HEK293 (cell line): ENCODE results near the gene CSNK1G1.

Experiments
- CTCF ChIA-PET: fragments of 350-600 bp; formaldehyde crosslinking; extraction: SDS; loops from one replicate; lab custom pipeline; 2021; ENCODE audit warnings: antibody characterized with exemption; lab: Yijun Ruan, JAX
- POLR2A ChIA-PET: fragments of 300-600 bp; formaldehyde crosslinking; extraction: SDS; loops from one replicate; lab custom pipeline; 2020; ENCODE audit warnings: antibody characterized with exemption, inconsistent platforms; lab: Yijun Ruan, JAX
- H3K27ac ChIP-seq: fragments of 200-500 bp; sonication (Bioruptor generic); 2 replicates; pipeline ENCODE4 v1.5.1; 2014; ENCODE audit warnings: low read depth, low read length, control low read depth, inconsistent platforms; ENCODE audit errors: extremely low read depth
- H3K36me3 ChIP-seq, 2 experiments: fragments of 200-500 bp in 1 of 2; sonication (Bioruptor generic) in 1 of 2; 1 replicate in 1 of 2; 2 replicates in 1 of 2; pipeline ENCODE4 v1.5.1; 2014 to 2017; ENCODE audit warnings: inconsistent platforms in 2 of 2, low read length in 2 of 2; ENCODE audit not compliant: control insufficient read depth in 2 of 2, insufficient read depth in 1 of 2
- H3K4me1 ChIP-seq: fragments of 200-500 bp; sonication (Bioruptor generic); 2 replicates; pipeline ENCODE4 v1.5.1; 2014; ENCODE audit warnings: mild to moderate bottlenecking, low read length, inconsistent platforms; ENCODE audit not compliant: control insufficient read depth, insufficient read depth
- H3K4me3 ChIP-seq: 2 replicates; pipeline ENCODE4 v1.5.1; 2011; ENCODE audit warnings: low read depth, mild to moderate bottlenecking, control low read depth, low read length, moderate library complexity
- H3K9me3 ChIP-seq: fragments of 200-500 bp; sonication (Bioruptor generic); 2 replicates; pipeline ENCODE4 v1.5.1; 2014; ENCODE audit warnings: low read depth, low read length, inconsistent platforms; ENCODE audit not compliant: control insufficient read depth, insufficient read depth
- INSM2 ChIP-seq: fragments of 450-650 bp; formaldehyde crosslinking; IDR thresholded peaks from 2 replicates; pipeline ENCODE4 v1.5.1; 2016; ENCODE audit warnings: missing biosample characterization, missing genetic modification characterization
- KLF9 ChIP-seq: fragments of 450-650 bp; formaldehyde crosslinking; IDR thresholded peaks from 2 replicates; pipeline ENCODE4 v1.5.1; 2016; ENCODE audit warnings: missing biosample characterization, missing genetic modification characterization, low read depth
- OSR2 ChIP-seq: fragments of 450-650 bp; formaldehyde crosslinking; IDR thresholded peaks from 2 replicates; pipeline ENCODE4 v1.5.1; 2016; ENCODE audit warnings: missing biosample characterization, missing genetic modification characterization
- OVOL3 ChIP-seq: fragments of 450-650 bp; formaldehyde crosslinking; IDR thresholded peaks from 2 replicates; pipeline ENCODE4 v1.5.1; 2016; ENCODE audit warnings: missing biosample characterization, missing genetic modification characterization
- PRDM6 ChIP-seq: fragments of 450-650 bp; formaldehyde crosslinking; IDR thresholded peaks from 2 replicates; pipeline ENCODE4 v1.5.1; 2017; ENCODE audit warnings: missing biosample characterization, missing genetic modification characterization
- SCRT1 ChIP-seq: fragments of 450-650 bp; formaldehyde crosslinking; IDR thresholded peaks from 2 replicates; pipeline ENCODE4 v1.5.1; 2016; ENCODE audit warnings: missing biosample characterization, missing genetic modification characterization, borderline replicate concordance
- SCRT2 ChIP-seq: fragments of 450-650 bp; formaldehyde crosslinking; IDR thresholded peaks from 2 replicates; pipeline ENCODE4 v1.5.1; 2016; ENCODE audit warnings: missing biosample characterization, missing genetic modification characterization
- TCF7L2 ChIP-seq: IDR thresholded peaks from 2 replicates; pipeline ENCODE4 v1.6.1; 2011; ENCODE audit warnings: low read depth, mild to moderate bottlenecking, inconsistent platforms, low read length, moderate library complexity, borderline replicate concordance
- WT1 ChIP-seq: fragments of 450-650 bp; formaldehyde crosslinking; IDR thresholded peaks from 2 replicates; pipeline ENCODE4 v1.5.1; 2016; ENCODE audit warnings: missing biosample characterization, missing genetic modification characterization
- ZBTB11 ChIP-seq: fragments of 450-650 bp; formaldehyde crosslinking; conservative IDR thresholded peaks from 2 replicates; pipeline ENCODE4 v1.5.1; 2016; ENCODE audit warnings: low read depth, missing biosample characterization, missing genetic modification characterization
- ZFP3 ChIP-seq: fragments of 450-650 bp; formaldehyde crosslinking; IDR thresholded peaks from 2 replicates; pipeline ENCODE4 v1.5.1; 2016; ENCODE audit warnings: low read depth, missing biosample characterization, missing genetic modification characterization
- ZNF10 ChIP-seq: fragments of 450-650 bp; formaldehyde crosslinking; IDR thresholded peaks from 2 replicates; pipeline ENCODE4 v1.5.1; 2017; ENCODE audit warnings: missing biosample characterization, missing genetic modification characterization
- ZNF121 ChIP-seq: fragments of 450-650 bp; formaldehyde crosslinking; IDR thresholded peaks from 2 replicates; pipeline ENCODE4 v1.5.1; 2016; ENCODE audit warnings: missing biosample characterization, missing genetic modification characterization
- ZNF140 ChIP-seq: fragments of 450-650 bp; formaldehyde crosslinking; IDR thresholded peaks from 2 replicates; pipeline ENCODE4 v1.5.1; 2016; ENCODE audit warnings: missing biosample characterization, missing genetic modification characterization
- ZNF146 ChIP-seq: fragments of 450-650 bp; formaldehyde crosslinking; IDR thresholded peaks from 2 replicates; pipeline ENCODE4 v1.5.1; 2016; ENCODE audit warnings: missing biosample characterization, missing genetic modification characterization
- ZNF18 ChIP-seq: fragments of 450-650 bp; formaldehyde crosslinking; IDR thresholded peaks from 2 replicates; pipeline ENCODE4 v1.5.1; 2016; ENCODE audit warnings: missing biosample characterization, missing genetic modification characterization
- ZNF416 ChIP-seq: fragments of 450-650 bp; formaldehyde crosslinking; IDR thresholded peaks from 2 replicates; pipeline ENCODE4 v1.5.1; 2016; ENCODE audit warnings: missing biosample characterization, missing genetic modification characterization
- ZNF426 ChIP-seq: fragments of 450-650 bp; formaldehyde crosslinking; IDR thresholded peaks from 2 replicates; pipeline ENCODE4 v1.5.1; 2017; ENCODE audit warnings: missing biosample characterization, missing genetic modification characterization, mild to moderate bottlenecking, inconsistent platforms, moderate library complexity
- ZNF501 ChIP-seq: fragments of 450-650 bp; formaldehyde crosslinking; IDR thresholded peaks from 2 replicates; pipeline ENCODE4 v1.5.1; 2016; ENCODE audit warnings: missing biosample characterization, missing genetic modification characterization
- ZNF561 ChIP-seq: fragments of 450-650 bp; IDR thresholded peaks from 2 replicates; pipeline ENCODE4 v1.5.1; 2018; ENCODE audit warnings: missing biosample characterization, missing genetic modification characterization, borderline replicate concordance
- ZNF610 ChIP-seq: fragments of 450-650 bp; formaldehyde crosslinking; IDR thresholded peaks from 2 replicates; pipeline ENCODE4 v1.5.1; 2016; ENCODE audit warnings: missing biosample characterization, missing genetic modification characterization, borderline replicate concordance
- ZNF626 ChIP-seq: fragments of 450-650 bp; sonication (Bioruptor Pico); formaldehyde crosslinking; IDR thresholded peaks from 2 replicates; pipeline ENCODE4 v1.5.1; 2018; ENCODE audit warnings: missing biosample characterization, missing genetic modification characterization, inconsistent platforms
- ZNF629 ChIP-seq: fragments of 450-650 bp; formaldehyde crosslinking; IDR thresholded peaks from 2 replicates; pipeline ENCODE4 v1.5.1; 2017; ENCODE audit warnings: missing biosample characterization, missing genetic modification characterization
- ZSCAN23 ChIP-seq: fragments of 450-650 bp; formaldehyde crosslinking; IDR thresholded peaks from 2 replicates; pipeline ENCODE4 v1.5.1; 2016; ENCODE audit warnings: missing biosample characterization, missing genetic modification characterization
- ZSCAN30 ChIP-seq: fragments of 450-650 bp; IDR thresholded peaks from 2 replicates; pipeline ENCODE4 v1.5.1; 2018; ENCODE audit warnings: missing biosample characterization, mild to moderate bottlenecking, missing genetic modification characterization, moderate library complexity

Gene CSNK1G1

GRCh38 chr15:64246364-64247189 is 109.4 kb downstream of the CSNK1G1 start (continued):
- TF ChIP-seq ZNF426 (tag by site-specific recombination) = no peak
- TF ChIP-seq INSM2 (tag by site-specific recombination) = peak; percentile 74

- Histone ChIP-seq H3K36me3 (no peaks in the 10 kb centered on the region), H3K27ac (no peak overlapping the region), H3K4me1 (peaks cover 3% of the 10 kb centered on the region), H3K9me3 (no peaks in the 10 kb centered on the region), H3K4me3 (no peak overlapping the region)
- 0 out of 2 replicates have a peak, but pooled peaks have one; percentile 15 for TF ChIP-seq ZNF121 (tag by site-specific recombination)
- TF ChIP-seq ZNF416 (tag by site-specific recombination) = no peak
- TF ChIP-seq ZNF629 (tag by site-specific recombination) = no peak
- no peak for TF ChIP-seq ZSCAN23 (tag by site-specific recombination)
- TF ChIP-seq ZNF561 (tag by site-specific recombination) = no peak
- TF ChIP-seq ZNF10 (tag by site-specific recombination) = no peak
- TF ChIP-seq ZNF18 (tag by site-specific recombination) = no peak
- TF ChIP-seq WT1 = no peak
- no peak for TF ChIP-seq ZNF501 (tag by site-specific recombination)
- no peak for TF ChIP-seq SCRT2 (tag by site-specific recombination)
- TF ChIP-seq ZNF146 (tag by site-specific recombination) = peak; percentile 58; the same call in 1 of the 2 replicates
- no peak for TF ChIP-seq ZNF140 (tag by site-specific recombination)
- TF ChIP-seq KLF9 (tag by site-specific recombination) = no peak
- no peak for TF ChIP-seq ZNF626 (tag by site-specific recombination)
- ChIA-PET POLR2A (no interaction called here), CTCF (no interaction called here)
Measured at GRCh38 chr15:64245405-64245804, 110.6 kb downstream of the CSNK1G1 start.

GRCh38 chr15:64237677-64238076 is 118.3 kb downstream of the CSNK1G1 start:
- ChIA-PET CTCF (interaction anchor here (0.6 kb wide), 1 partner anchor 157 kb away, joined by 3 read pairs; no protein-coding TSS in a partner anchor), POLR2A (no interaction called here)
- H3K9me3 ChIP-seq = no peaks in the 10 kb centered on the region
- H3K27ac ChIP-seq = no peak overlapping the region
- peaks cover 14% of the 10 kb centered on the region for H3K4me1 ChIP-seq
- no peak overlapping the region for H3K4me3 ChIP-seq
- no peaks in the 10 kb centered on the region for H3K36me3 ChIP-seq
- TF ChIP-seq ZBTB11 (tag by site-specific recombination) (0 out of 2 replicates have a peak, but pooled peaks have one; percentile 25), TCF7L2 (peak; percentile 67; the same call in 1 of the 2 replicates), ZFP3 (tag by site-specific recombination) (peak; percentile 19; the same call in 1 of the 2 replicates), SCRT1 (peak; percentile 69; the same call in 1 of the 2 replicates), ZNF610 (tag by site-specific recombination) (peak; percentile 57; the same call in 1 of the 2 replicates), ZSCAN30 (tag by site-specific recombination) (peak; percentile 89; the same call in 1 of the 2 replicates), ZNF561 (tag by site-specific recombination) (0 out of 2 replicates have a peak, but pooled peaks have one; percentile 58), OSR2 (peak; percentile 90), PRDM6 (tag by site-specific recombination) (peak; percentile 96), OVOL3 (tag by site-specific recombination) (0 out of 2 replicates have a peak, but pooled peaks have one; percentile 25)
